A549 (cell line): ENCODE measurements around the gene TMEM132D.

ENCODE experiments used
- BHLHE40 ChIP-seq: IDR thresholded peaks from 2 replicates; pipeline ENCODE4 v1.6.1; 2012; ENCODE audit warnings: low read depth, low read length, inconsistent platforms
- CEBPB ChIP-seq, 2 experiments: fragments of >200 bp in 1 of 2; sonication (Bioruptor Twin) in 1 of 2; formaldehyde crosslinking in 1 of 2; IDR thresholded peaks; 2 replicates each; pipeline ENCODE4 v1.6.1; 2012 to 2016
- CHD2 ChIP-seq: fragments of 150-350 bp; IDR thresholded peaks from 2 replicates; pipeline ENCODE4 v1.6.1; 2014; ENCODE audit warnings: low read length; ENCODE audit not compliant: partially characterized antibody
- CTCF ChIP-seq: fragments of >200 bp; sonication (Bioruptor Twin); formaldehyde crosslinking; IDR thresholded peaks from 3 replicates; pipeline ENCODE4 v1.5.1; 2016
- EP300 ChIP-seq, 2 experiments: fragments of >200 bp; sonication (Bioruptor Twin); formaldehyde crosslinking; IDR thresholded peaks; 2 replicates in 1 of 2; 3 replicates in 1 of 2; pipeline ENCODE4 v1.6.1; 2016 to 2017
- FOSB ChIP-seq: fragments of 250-450 bp; sonication (Bioruptor Pico); IDR thresholded peaks from 2 replicates; pipeline ENCODE4 v1.5.0; 2020; ENCODE audit warnings: mild to moderate bottlenecking, moderate library complexity
- GATA3 ChIP-seq: IDR thresholded peaks from 2 replicates; pipeline ENCODE4 v1.6.1; 2012; ENCODE audit warnings: borderline replicate concordance
- HMGXB4 ChIP-seq: fragments of 250-450 bp; sonication (Bioruptor Pico); IDR thresholded peaks from 2 replicates; pipeline ENCODE4 v1.5.0; 2021; ENCODE audit warnings: mild to moderate bottlenecking, moderate library complexity, borderline replicate concordance
- MAX ChIP-seq: IDR thresholded peaks from 2 replicates; pipeline ENCODE4 v1.6.1; 2012
- POLR2A ChIP-seq: IDR thresholded peaks from 2 replicates; pipeline ENCODE4 v1.6.1; 2012; ENCODE audit warnings: mild to moderate bottlenecking, low read length
- ZFP36 ChIP-seq: fragments of 450-650 bp; IDR thresholded peaks from 2 replicates; pipeline ENCODE4 v1.6.1; 2014; ENCODE audit warnings: borderline replicate concordance; ENCODE audit not compliant: partially characterized antibody

GRCh38 chr12:129409281-129409680, 494.5 kb downstream of the TMEM132D start:
- TF ChIP-seq MAX (no peak), CEBPB (IDR thresholded peaks at IDR 0.05) (no peak), CTCF (no peak), EP300 (IDR thresholded peaks at IDR 0.05) (no peak), GATA3 (no peak), CHD2 (no peak), POLR2A (no peak), HMGXB4 (CRISPR knock-in tag) (no peak), BHLHE40 (no peak), ZFP36 (no peak), FOSB (no peak)
